Fibroblast of the aortic adventitia (primary cell): ENCODE data around the gene OR1E2. TPM values are rescaled to one million over a fixed set of nuclear protein-coding genes. Genes with fewer than 3 reads are reported as not detected.

Source experiments
- DNase-seq: peaks from one replicate; pipeline ENCODE4 v3.0.0-alpha.2; 2010; ENCODE audit warnings: low read depth
- H3K4me3 ChIP-seq: 2 replicates; pipeline ENCODE4 v1.5.1; 2011; ENCODE audit warnings: low read depth, mild to moderate bottlenecking, control low read depth, low read length, moderate library complexity
- total RNA-seq: library from RNA; depleted of rRNA; stranded (reverse); fragments of >200 nt; gene quantifications from 2 replicates; pipeline ENCODE4 v1.2.3, GENCODE V29; 2012; ENCODE audit warnings: low replicate concordance
- TF ChIP-seq, protein P1 (sequence below): IDR thresholded peaks from 2 replicates; pipeline ENCODE4 v1.5.1; 2011; ENCODE audit warnings: mild to moderate bottlenecking, low read length, control low read depth, inconsistent platforms; ENCODE audit not compliant: insufficient read depth

OR1E2 gene, protein sequence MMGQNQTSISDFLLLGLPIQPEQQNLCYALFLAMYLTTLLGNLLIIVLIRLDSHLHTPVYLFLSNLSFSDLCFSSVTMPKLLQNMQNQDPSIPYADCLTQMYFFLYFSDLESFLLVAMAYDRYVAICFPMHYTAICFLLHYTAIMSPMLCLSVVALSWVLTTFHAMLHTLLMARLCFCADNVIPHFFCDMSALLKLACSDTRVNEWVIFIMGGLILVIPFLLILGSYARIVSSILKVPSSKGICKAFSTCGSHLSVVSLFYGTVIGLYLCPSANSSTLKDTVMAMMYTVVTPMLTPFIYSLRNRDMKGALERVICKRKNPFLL
- not detected in 2 replicates for total RNA-seq

DNA sequence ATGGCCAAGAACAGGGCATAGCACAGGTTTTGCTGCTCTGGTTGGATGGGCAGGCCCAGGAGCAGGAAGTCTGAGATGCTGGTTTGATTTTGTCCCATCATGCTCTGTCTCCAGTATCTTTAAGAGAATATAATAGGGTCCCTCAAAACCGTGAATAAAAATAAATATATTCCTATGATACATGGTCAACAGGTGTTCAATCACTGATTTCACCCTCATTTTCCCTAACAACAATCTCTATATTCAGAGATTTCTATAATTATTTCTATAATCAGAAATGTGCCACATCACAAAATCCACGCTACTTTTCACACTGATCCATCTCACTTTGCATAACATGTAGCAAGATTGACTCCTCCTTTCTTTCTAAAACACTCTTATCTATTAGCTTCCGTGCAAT, at the start of gene OR1E2:
TSS of gene OR1E2 (minus strand) at position 101 of the 400 bp plus-strand sequence. CDS start at position 101, 0 bp downstream.
- DNase-seq, result no peak
- no peak within 1 kb of the TSS for H3K4me3 ChIP-seq
- TF ChIP-seq, protein P1, sequence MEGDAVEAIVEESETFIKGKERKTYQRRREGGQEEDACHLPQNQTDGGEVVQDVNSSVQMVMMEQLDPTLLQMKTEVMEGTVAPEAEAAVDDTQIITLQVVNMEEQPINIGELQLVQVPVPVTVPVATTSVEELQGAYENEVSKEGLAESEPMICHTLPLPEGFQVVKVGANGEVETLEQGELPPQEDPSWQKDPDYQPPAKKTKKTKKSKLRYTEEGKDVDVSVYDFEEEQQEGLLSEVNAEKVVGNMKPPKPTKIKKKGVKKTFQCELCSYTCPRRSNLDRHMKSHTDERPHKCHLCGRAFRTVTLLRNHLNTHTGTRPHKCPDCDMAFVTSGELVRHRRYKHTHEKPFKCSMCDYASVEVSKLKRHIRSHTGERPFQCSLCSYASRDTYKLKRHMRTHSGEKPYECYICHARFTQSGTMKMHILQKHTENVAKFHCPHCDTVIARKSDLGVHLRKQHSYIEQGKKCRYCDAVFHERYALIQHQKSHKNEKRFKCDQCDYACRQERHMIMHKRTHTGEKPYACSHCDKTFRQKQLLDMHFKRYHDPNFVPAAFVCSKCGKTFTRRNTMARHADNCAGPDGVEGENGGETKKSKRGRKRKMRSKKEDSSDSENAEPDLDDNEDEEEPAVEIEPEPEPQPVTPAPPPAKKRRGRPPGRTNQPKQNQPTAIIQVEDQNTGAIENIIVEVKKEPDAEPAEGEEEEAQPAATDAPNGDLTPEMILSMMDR, result no peak

DNA sequence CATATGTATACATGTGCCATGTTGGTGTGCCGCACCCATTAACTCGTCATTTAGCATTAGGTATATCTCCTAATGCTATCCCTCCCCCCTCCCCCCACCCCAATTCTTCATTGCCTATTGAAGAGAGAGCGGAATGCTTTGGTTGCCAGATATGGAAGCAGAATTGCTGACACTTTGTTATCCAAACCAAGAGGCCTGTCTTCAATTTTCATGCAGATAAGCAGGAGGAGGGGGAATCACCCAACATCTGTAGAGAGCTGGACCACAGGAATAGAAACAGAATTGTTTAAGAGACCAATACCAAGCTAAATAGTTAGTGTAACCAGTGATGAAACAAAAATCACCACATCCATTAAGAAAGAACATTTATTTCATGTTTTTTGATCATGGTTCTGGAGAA, 49.2 kb upstream of the OR1E2 start:
- TF ChIP-seq, protein P1, result no peak
- H3K4me3 ChIP-seq, result no peak overlapping the region
- no peak for DNase-seq

DNA sequence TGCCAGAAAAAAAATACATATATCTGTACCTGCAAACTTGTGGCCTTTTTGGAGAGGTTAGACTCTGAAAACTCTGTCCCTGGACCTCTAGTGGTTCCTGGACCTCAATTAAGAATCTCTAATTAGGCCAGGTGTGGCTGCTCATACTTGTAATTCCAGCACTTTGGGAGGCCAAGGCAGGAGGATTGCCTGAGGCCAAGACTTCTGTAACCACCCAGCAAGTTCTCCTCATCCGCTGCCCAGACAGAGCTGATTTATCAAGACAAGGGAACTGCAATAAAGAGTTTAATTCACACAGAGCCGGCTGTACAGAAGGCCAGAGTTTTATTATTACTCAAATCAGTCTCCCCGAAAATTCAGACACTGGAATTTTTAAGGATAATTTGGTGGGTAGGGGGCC, 46.3 kb upstream of the OR1E2 start:
- no peak overlapping the region for H3K4me3 ChIP-seq
- TF ChIP-seq, protein P1, result no peak
- DNase-seq, result no peak

DNA sequence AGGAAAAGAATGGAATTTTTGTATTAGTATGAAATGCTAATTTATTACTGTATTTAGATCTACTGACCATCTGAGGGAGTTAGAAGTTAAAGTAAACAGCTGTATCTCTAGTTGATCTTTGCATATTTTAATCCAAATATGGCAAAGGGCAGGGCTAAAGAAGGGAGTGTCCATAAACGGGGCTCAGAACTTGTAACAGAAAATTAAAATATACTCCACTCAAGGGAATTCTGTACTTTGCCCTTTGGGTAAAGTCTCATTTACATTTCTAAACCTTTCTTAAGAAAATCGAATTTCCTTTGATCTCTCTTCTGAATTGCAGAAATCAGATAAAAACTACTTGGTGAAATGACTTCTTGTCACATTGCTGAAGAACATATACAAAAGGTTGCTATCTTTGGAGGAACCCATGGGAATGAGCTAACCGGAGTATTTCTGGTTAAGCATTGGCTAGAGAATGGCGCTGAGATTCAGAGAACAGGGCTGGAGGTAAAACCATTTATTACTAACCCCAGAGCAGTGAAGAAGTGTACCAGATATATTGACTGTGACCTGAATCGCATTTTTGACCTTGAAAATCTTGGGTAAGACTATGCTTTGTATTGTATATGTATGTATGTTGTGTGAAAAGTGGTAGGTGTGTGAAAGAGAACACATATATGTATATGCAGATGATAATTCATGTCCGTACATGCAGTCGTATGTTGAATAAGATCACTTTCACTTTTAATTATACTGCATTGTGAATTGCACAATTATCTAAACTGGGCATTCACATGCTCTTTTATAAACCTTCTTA, 42.4 kb upstream of the OR1E2 start, which contains the start of gene ASPA:
TSS of gene ASPA (plus strand) at position 186 of the 799 bp plus-strand sequence. CDS start at position 349, 163 bp downstream.
- H3K4me3 ChIP-seq, result peak within 1 kb of the TSS; percentile 63
- DNase-seq, result peak; percentile 46
- TF ChIP-seq, protein P1, result no peak

DNA sequence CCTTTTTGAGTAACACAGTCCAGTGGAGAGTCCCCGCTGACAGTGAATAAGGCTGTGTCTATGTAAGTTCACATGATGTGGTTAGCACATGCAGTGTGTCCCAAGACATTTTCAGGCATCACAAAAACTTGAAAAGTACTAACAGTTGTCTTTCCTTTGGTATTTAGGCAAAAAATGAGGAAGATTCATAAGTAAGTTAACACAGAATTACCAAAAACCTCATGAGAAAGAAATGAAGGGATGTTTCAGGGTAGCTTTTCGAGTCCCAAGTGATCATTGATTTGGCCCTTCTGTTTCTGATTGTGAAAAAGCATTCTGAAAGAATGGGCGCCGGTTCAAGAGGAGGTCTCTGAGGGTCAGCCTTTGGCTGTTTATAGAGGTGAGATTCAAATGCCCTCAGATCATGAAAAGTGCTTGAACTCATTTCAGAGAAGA, 41.6 kb upstream of the OR1E2 start:
- TF ChIP-seq, protein P1, result no peak
- no peak overlapping the region for H3K4me3 ChIP-seq
- DNase-seq, result no peak

DNA sequence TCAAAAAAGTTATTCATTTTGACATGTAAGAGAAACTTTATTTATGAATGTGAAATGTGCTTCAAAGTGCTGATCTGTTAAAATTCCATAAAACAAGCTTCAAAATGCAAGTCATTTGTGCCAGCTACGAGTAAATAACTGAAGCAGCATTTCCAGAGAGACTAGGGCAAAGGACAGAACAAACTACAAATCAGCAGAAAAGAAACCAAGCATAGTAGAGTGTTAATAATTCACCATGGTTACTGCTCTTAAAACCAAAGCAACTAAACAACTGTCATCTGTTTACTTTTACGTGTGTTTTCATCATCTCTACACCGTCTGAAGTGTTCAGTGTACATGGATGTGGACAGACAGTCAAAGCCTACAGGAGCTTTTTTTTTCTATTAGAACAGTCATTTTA, 40.6 kb upstream of the OR1E2 start:
- H3K4me3 ChIP-seq, result no peak overlapping the region
- TF ChIP-seq, protein P1, result no peak
- peak; percentile 6 for DNase-seq
